ENCODE data around the gene SPEM1.

Gene SPEM1

GRCh38 chr17:7418472-7419152, 1.5 kb upstream of the SPEM1 start:
- DNase-seq (ENCODE audit: low spot score) = no peak

DNA sequence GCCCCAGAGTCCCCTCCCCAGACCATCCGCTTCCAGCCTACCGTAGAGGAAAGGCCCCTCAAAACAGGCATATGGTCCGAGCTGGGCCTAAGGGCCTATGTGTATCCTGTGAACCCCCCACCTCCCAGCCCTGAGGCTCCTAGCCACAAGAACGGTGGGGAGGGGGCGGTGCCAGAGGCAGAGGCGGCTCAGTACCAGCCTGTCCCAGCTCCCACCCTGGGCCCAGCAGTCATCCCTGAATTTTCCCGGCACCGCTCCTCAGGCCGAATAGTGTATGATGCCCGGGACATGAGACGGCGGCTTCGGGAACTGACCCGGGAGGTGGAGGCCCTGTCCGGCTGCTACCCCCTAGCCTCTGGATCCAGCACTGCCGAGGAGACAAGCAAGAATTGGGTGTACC, 1.1 kb downstream of the SPEM1 start:
- no peak for DNase-seq (ENCODE audit: low spot score)

DNA sequence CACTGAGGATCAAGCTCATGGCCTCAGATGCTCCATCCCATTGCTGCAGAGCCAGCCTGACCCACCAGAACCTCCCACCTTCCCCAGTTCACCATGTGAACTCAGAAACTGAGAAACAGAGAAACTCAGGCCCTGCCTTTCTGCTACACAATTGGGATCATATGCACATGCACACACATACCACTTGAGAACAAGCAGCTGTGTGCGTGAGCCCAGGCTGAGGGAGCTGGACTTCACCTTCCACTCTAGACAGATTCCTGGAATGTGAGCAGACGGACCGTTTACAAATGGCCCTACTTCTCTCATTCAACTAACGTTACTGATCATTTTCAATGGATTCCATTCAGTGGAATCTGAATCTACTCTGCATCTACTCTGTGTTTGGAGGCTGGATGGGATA, 3.6 kb downstream of the SPEM1 start:
- DNase-seq (ENCODE audit: low spot score) = no peak

- no peak for DNase-seq (ENCODE audit: low spot score)
Measured at GRCh38 chr17:7425316-7425715, 5.2 kb downstream of the SPEM1 start, which contains the start of gene SPEM2. Gene SPEM2 (plus strand): TSS chr17:7425616. CDS start chr17:7425689, 73 bp downstream.

GRCh38 chr17:7425756-7426155, 5.6 kb downstream of the SPEM1 start:
- DNase-seq (ENCODE audit: low spot score) = no peak

DNA sequence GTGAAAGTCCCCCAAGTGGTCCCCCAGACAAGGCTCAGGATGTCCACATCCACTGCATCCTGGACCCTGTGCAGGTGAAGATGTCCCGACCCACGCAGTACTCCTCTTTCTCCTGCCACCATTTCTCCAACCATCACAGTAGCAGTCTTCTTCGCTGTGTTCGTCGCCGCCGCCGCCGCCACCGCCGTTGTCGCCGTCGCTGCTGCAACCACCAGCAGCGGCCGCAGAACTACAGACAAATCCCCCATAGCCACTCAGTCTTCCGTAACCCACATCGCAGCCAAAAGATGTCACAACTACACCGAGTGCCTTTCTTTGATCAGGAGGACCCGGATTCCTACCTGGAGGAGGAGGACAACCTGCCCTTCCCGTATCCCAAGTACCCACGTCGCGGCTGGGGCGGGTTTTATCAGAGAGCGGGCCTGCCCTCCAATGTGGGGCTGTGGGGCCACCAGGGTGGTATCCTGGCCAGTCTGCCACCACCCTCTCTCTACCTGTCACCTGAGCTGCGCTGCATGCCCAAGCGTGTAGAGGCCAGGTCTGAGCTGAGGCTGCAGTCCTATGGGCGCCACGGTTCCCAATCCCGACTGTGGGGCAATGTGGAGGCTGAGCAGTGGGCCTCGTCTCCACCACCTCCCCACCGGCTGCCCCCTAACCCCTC, 6.2 kb downstream of the SPEM1 start:
- DNase-seq (ENCODE audit: low spot score) = no peak

GRCh38 chr17:7426896-7427489, 6.9 kb downstream of the SPEM1 start:
- no peak for DNase-seq (ENCODE audit: low spot score)

- DNase-seq (ENCODE audit: low spot score) = no peak
Measured at GRCh38 chr17:7427549-7427948, 7.4 kb downstream of the SPEM1 start.

DNA sequence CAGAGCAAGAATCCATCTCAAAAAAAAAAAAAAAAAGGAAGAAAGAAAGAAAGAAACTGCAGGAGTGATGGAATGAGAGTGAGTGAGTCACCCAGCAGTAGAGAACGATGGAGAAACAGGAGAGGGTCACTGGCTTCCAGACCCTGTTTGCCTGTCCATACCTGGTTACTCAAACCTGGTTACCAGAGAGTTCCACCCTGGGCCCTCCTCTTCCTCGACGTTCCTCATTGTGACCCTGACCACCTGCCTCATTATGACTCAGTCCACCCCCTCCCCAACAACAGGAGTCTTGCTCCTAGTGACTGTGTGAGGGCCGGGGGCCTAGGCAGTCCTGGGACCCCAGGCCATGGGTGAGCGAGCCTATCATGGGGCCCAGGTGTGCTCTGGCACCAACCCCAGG, 8.4 kb downstream of the SPEM1 start, which contains the start of gene SPEM3:
Gene SPEM3 (plus strand): TSS at position 301 of the 400 bp plus-strand sequence. CDS start 46 bp downstream, at position 347.
- DNase-seq (ENCODE audit: low spot score) = no peak

DNA sequence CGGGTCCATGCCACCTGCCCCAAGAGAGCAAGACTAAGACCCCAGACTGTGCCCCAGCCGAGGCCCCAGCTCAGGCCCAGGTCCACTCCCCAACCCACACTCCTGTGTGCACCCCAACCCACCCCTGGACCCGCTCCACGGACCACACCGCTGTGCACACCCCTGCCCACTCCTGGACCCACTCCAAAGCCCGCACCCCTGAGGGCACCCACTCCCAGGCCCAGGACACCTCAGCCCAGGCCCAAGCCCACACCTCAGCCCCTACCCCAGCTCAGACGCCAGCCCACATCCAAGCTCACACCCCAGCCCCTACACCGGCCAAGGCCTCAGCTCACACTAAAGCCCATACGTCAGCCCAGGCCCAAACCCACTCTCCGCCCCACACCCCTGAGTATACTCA, 9.6 kb downstream of the SPEM1 start:
- DNase-seq (ENCODE audit: low spot score) = no peak

- DNase-seq (ENCODE audit: low spot score) = no peak
Measured at GRCh38 chr17:7431231-7431630, 11.1 kb downstream of the SPEM1 start.

DNA sequence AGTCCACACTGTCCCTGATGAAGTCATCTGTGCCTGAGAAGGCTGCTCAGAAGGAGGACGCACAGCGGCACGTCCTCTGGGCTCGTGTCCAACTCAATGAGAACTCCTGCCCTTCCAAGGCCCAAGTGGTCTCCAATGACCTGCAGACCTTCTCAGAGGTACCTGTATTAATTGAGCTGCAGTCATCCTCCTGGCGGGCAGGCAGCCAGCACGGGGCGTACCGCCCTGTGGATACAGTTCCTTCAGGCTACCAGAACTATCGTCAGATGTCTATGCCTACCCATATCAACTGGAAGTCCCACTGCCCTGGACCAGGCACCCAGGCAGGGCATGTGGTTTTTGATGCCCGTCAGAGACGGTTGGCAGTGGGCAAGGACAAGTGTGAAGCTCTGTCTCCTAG, 12.2 kb downstream of the SPEM1 start:
- DNase-seq (ENCODE audit: low spot score) = no peak

GRCh38 chr17:7435676-7436555, 15.8 kb downstream of the SPEM1 start:
- DNase-seq (ENCODE audit: low spot score) = no peak

DNA sequence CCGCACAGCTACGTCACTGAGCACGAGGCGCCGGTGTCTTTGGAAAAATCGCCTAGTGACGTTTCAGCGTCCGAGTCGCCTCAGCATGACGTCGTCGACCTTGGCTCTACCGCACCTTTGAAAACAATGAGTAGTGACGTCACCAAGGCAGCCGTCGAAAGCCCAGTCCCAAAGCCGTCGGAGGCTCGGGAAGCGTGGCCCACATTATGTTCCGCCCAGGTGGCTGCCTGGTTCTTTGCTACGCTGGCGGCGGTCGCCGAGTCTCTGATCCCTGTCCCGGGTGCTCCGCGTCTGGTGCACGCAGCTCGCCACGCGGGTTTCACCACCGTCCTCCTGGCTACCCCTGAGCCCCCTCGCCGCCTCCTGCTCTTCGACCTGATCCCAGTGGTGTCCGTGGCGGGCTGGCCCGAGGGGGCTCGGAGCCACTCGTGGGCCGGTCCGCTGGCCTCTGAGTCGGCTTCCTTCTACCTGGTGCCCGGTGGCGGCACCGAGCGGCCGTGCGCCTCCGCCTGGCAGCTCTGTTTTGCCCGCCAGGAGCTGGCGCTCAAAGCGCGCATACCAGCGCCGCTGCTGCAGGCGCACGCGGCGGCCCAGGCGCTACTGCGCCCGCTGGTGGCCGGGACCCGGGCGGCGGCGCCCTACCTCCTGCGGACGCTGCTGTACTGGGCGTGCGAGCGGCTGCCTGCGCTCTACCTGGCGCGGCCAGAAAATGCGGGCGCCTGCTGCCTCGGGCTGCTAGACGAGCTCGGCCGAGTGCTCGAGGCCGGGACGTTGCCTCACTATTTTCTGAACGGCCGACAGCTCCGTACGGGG, 16.6 kb downstream of the SPEM1 start:
- DNase-seq (ENCODE audit: low spot score) = peak; percentile 80

- DNase-seq (ENCODE audit: low spot score) = no peak
Measured at GRCh38 chr17:7437369-7437863, 17.3 kb downstream of the SPEM1 start.

- DNase-seq (ENCODE audit: low spot score) = peak; percentile 60
Measured at GRCh38 chr17:7437950-7438614, 18.0 kb downstream of the SPEM1 start.

DNA sequence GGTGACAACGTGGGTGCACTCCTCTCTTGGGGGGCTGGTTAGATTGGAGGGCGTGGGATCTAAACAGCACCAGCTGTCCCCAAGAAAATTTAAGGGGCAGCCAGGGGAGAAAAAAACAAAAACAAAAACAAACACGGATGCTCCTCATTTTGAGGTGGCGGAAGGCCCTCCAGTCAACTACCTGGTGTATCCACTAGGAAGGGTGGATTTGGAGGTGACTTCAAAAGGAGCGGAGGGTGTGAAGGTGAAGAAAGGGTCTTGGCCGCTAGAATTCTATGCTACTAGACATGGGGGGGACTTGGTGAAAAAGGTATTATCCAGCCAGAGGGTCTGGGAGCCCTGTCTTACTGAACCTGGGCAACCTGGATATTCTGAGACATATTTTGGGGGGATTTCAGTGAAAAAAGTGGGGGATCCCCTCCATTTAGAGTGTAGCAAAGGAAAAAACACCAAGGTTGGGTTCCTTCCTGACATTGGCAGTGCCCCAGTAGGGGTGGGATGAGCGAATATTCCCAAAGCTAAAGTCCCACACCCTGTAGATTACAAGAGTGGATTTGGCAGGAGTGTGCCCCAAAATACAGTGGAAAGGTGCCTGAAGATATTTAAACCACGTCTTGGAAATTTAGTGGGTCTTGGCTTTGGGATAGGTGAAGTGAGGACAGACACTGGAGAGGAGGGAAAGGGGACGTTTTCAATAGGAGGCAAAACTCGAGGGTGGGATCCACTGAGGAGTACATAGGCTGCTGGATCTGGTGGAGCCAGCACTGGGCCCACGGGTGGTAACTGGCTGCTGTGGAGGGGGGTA, 18.7 kb downstream of the SPEM1 start:
- no peak for DNase-seq (ENCODE audit: low spot score)

- no peak for DNase-seq (ENCODE audit: low spot score)
Measured at GRCh38 chr17:7439462-7440112, 19.5 kb downstream of the SPEM1 start, which contains the start of gene FGF11. Gene FGF11 (plus strand): TSS chr17:7439512. CDS start chr17:7439621, 109 bp downstream.

All from SK-N-DZ (cell line).